H1 (cell line): ENCODE data around the gene TOP2A. TPM values are rescaled to one million over a fixed set of nuclear protein-coding genes. Genes with fewer than 3 reads are reported as not detected.

Experiments
- GABPA ChIP-seq: IDR thresholded peaks from 2 replicates; pipeline ENCODE4 v1.6.1; 2011; ENCODE audit warnings: mild to moderate bottlenecking, low read length, moderate library complexity, borderline replicate concordance; ENCODE audit not compliant: insufficient read depth
- polyA plus RNA-seq, 7 experiments: library from polyadenylated mRNA; depleted of rRNA in 3 of 7; stranded (reverse) in 5 of 7; unstranded in 2 of 7; fragments of >200 nt in 5 of 7; fragments of 200-250 nt in 2 of 7; gene quantifications; 1 replicate in 5 of 7; 2 replicates in 1 of 7; 4 replicates in 1 of 7; pipeline versions ENCODE4 v1.2.1 to v1.2.3, GENCODE V29; 2011 to 2013; ENCODE audit warnings: missing spikeins in 2 of 7, mixed read lengths in 2 of 7
- total RNA-seq: library from RNA; stranded (reverse); fragmentation: NEBNext Ultra II Directional; extraction: Animal tissue kit (Norgen Biotek cat#: 25700); gene quantifications from 2 replicates; pipeline ENCODE4 v1.2.1, GENCODE V29; 2021

Gene TOP2A
- total and polyA plus RNA-seq, 2 of the 8 experiments (the other 6 are each of a cell fraction or from before 2014, with no cell fraction given), result 83.1 to 291 TPM

GRCh38 chr17:40358323-40359038 is 59.2 kb downstream of the TOP2A start (continued):
- TF ChIP-seq GABPA, result peak; percentile 58; the same call in 1 of the 2 replicates
